ENCODE results near the gene TUBGCP5. TPM values are rescaled to one million over a fixed set of nuclear protein-coding genes. Genes with fewer than 3 reads are reported as not detected.

TUBGCP5 gene
- total RNA-seq, 4 donors from 2014 or later: 11.0 to 21.8 (median 13.6) TPM

GRCh38 chr15:23074684-23075083 is 35.3 kb upstream of the TUBGCP5 start:
- TF ChIP-seq POLR2A (IDR thresholded peaks at IDR 0.05): no peak
- TF ChIP-seq, protein P1, sequence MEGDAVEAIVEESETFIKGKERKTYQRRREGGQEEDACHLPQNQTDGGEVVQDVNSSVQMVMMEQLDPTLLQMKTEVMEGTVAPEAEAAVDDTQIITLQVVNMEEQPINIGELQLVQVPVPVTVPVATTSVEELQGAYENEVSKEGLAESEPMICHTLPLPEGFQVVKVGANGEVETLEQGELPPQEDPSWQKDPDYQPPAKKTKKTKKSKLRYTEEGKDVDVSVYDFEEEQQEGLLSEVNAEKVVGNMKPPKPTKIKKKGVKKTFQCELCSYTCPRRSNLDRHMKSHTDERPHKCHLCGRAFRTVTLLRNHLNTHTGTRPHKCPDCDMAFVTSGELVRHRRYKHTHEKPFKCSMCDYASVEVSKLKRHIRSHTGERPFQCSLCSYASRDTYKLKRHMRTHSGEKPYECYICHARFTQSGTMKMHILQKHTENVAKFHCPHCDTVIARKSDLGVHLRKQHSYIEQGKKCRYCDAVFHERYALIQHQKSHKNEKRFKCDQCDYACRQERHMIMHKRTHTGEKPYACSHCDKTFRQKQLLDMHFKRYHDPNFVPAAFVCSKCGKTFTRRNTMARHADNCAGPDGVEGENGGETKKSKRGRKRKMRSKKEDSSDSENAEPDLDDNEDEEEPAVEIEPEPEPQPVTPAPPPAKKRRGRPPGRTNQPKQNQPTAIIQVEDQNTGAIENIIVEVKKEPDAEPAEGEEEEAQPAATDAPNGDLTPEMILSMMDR (IDR thresholded peaks at IDR 0.05): no peak
- no peak overlapping the region for H3K4me3 ChIP-seq (ENCODE audit: low read depth, poor library complexity, severe bottlenecking)
- intact Hi-C loops (cut with DNase I; ENCODE audit: low total_unique reads): no loop called here

GRCh38 chr15:23073890-23074646 is 34.7 kb upstream of the TUBGCP5 start:
- TF ChIP-seq, protein P1 (IDR thresholded peaks at IDR 0.05): no peak
- no peak for TF ChIP-seq POLR2A (IDR thresholded peaks at IDR 0.05)
- H3K4me3 ChIP-seq (ENCODE audit: low read depth, poor library complexity, severe bottlenecking): no peak overlapping the region
- DNase-seq (ENCODE audit: low spot score in 2 of 2): no peak
- 41 to 49% methylated on average over 23 to 24 of the region's 24 CpGs for WGBS, 2 donors
- intact Hi-C loops (cut with DNase I; ENCODE audit: low total_unique reads): no loop called here

More at GRCh38 chr15:23074684-23075083, 35.3 kb upstream of the TUBGCP5 start:
- 79 to 83% methylated on average over 1 of the region's 1 CpG for WGBS, 2 donors
- no peak for DNase-seq (ENCODE audit: low spot score in 2 of 2)

- intact Hi-C loops (cut with DNase I; ENCODE audit: low total_unique reads): no loop called here
- no peak for DNase-seq (ENCODE audit: low spot score in 2 of 2)
- TF ChIP-seq, protein P1 (IDR thresholded peaks at IDR 0.05): no peak
- no peak for TF ChIP-seq POLR2A (IDR thresholded peaks at IDR 0.05)
- WGBS, 2 donors: 87 to 94% methylated on average over 1 of the region's 1 CpG
- H3K4me3 ChIP-seq (ENCODE audit: low read depth, poor library complexity, severe bottlenecking): no peak overlapping the region
These were observed 33.3 kb upstream of the TUBGCP5 start for GRCh38 chr15:23072633-23073032.

- intact Hi-C loops (cut with DNase I; ENCODE audit: low total_unique reads): no loop called here
- H3K4me3 ChIP-seq (ENCODE audit: low read depth, poor library complexity, severe bottlenecking): no peak overlapping the region
- TF ChIP-seq, protein P1 (IDR thresholded peaks at IDR 0.05): no peak
- no peak for TF ChIP-seq POLR2A (IDR thresholded peaks at IDR 0.05)
- 90 to 92% methylated on average over 20 of the region's 20 CpGs for WGBS, 2 donors
- peak in 1 of 2 donors; percentile 48 for DNase-seq (ENCODE audit: low spot score in 2 of 2)
These were observed 30.3 kb upstream of the TUBGCP5 start for GRCh38 chr15:23069496-23070166.

GRCh38 chr15:23067416-23067815 is 28.0 kb upstream of the TUBGCP5 start:
- intact Hi-C loops (cut with DNase I; ENCODE audit: low total_unique reads): no loop called here
- DNase-seq (ENCODE audit: low spot score in 2 of 2): peak in 1 of 2 donors; percentile 61
- H3K4me3 ChIP-seq (ENCODE audit: low read depth, poor library complexity, severe bottlenecking): no peak overlapping the region
- 90 to 95% methylated on average over 15 of the region's 15 CpGs for WGBS, 2 donors
- TF ChIP-seq, protein P1 (IDR thresholded peaks at IDR 0.05): no peak
- no peak for TF ChIP-seq POLR2A (IDR thresholded peaks at IDR 0.05)
